NCI-H2029 treated with DMSO at 0.1 percent for 48 hours (cell line): ENCODE data around the gene SHCBP1.
"Not testable (repeated sequence)": the region's sequence is repeated elsewhere in the genome, so short reads cannot be mapped to it uniquely, and the experiment has no call there.

Source experiments
- DNase-seq: peaks from one replicate; lab custom pipeline; 2025; lab: John Stamatoyannopoulos, UW

SHCBP1 gene

DNA sequence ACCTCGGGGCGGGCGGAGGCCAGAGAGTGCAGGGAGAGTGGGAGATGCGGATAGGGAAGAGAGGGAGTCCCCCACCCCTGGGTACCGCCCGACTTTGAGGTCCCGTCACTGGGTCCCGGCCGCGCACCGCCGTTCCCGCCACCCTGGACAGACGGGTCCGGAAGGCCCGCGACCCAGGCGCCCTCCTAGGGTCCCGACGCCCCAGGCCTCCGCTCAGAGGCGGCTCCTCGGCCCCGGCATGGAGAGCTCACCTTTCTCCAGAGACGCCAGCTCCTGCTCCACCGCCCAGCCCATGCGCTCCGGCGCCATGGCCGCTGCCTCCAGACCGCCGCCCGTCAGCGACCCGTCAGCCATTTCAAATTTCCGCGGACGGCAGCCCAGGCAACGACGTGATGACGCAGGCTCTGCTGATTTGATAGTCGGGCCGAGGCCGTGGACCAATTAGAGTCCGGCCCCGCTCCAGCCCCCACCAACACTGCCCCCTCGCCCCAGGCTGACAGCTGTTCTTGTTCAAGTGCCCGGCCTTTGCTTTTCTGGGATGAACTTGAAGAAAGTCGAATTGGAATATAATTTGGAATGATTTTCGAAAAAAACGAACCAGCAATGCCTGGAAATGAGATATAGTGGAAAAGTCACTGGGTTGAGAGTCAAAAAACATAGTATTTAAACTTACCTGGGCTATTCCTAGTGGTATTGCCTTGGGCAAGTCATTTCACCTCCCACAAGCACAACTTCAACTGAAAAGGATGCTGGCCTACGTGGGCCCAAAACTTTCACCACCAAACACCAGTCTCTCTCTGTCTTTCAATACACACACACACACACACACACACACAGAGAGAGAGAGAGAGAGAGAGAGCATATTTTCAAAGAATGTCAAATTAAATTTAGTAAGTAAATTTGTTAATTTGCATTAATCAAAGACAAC is at the start of gene SHCBP1:
Gene SHCBP1, minus strand, starts transcription at position 374 of the 928 bp plus-strand sequence. Its CDS starts 20 bp downstream, at position 354.
- DNase-seq = no peak

- DNase-seq = no peak
Observed at GRCh38 chr16:46662123-46662522, 40.9 kb upstream of the SHCBP1 start.

GRCh38 chr16:46658925-46659324 is 37.7 kb upstream of the SHCBP1 start:
- no peak for DNase-seq

- DNase-seq = no peak
Observed at GRCh38 chr16:46651305-46651704, 30.1 kb upstream of the SHCBP1 start.

DNA sequence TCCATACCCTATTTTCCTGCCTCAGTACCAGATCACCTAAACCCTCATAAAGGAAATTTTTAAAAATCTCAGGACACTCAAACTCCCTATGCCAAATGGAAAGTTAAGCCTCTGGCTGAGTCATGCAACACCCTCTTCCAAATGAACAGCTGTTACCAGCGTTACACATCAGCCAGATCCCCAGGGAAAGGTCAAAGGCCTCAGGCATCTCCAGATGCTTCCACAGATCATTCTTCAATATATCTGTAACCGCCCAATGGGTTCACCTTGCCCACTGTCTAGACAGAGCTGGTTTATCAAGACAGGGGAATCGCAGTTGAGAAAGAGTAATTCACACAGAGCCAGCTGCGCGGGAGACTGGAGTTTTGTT is 29.1 kb upstream of the SHCBP1 start:
- no peak for DNase-seq

- no peak for DNase-seq
Observed at GRCh38 chr16:46649588-46650253, 28.5 kb upstream of the SHCBP1 start.

DNA sequence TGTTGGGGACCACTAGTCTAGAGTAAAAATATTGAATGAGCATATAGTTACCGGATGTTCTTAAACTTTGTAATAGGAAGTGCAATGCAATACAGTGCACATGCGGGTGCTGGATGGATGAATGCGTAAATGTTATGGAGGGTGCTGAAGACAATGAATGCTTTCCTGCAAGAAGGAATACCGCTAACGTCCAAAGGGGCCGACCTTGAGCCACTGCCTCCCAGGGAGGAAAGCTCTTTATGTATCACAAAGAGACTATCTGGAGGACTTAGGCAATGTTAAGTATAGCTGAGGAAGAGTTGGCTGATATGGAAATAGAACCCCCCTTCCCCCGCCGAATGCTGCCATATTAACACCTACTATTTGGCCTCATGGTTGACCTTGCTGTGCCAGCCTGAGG is 27.5 kb upstream of the SHCBP1 start:
- DNase-seq = no peak

DNA sequence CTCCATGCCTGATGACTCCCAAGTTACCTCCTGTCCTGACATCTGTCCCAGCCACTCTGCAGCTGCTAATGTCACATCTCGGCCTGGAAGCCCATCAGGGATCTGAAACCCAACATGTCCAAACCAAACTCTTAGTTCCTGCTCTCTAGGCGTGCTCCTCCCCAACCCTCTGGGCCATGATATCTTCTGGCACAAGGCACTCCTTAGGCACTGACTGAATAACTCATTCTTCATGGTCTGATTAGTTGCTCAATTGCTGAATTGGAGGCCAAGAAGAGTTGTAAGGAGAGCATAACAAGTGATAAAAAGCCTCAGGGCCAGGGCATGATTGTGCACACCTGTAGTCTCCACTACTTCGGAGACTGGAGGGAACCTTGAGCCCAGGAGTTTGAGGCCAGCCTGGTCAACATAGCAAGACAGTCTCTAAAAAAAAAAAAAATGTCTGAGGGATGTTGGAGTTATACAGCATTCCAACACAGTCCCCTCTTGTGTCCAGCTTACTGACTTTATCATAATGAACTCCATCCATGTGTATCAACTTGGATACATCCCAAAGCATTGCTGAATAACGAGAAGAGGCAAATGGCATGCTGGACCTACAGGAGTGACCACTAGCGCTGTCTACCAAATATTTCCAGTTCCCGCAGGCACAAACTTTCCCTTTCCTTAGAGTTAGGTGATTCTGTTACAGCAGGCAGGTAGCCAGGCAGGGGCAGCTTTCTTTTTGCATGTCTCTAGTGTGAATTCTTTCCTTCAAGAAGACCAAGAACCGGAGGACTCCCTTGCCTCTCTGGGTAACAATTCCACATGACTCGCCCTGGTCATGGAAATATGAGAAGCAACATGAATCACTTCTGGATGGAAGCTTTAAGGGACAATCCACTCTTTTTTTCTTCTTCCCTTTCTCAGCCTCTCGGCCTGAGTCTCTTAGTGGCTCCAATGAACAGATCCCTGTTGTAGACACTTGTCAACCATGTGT is 18.1 kb upstream of the SHCBP1 start:
- no peak for DNase-seq

DNA sequence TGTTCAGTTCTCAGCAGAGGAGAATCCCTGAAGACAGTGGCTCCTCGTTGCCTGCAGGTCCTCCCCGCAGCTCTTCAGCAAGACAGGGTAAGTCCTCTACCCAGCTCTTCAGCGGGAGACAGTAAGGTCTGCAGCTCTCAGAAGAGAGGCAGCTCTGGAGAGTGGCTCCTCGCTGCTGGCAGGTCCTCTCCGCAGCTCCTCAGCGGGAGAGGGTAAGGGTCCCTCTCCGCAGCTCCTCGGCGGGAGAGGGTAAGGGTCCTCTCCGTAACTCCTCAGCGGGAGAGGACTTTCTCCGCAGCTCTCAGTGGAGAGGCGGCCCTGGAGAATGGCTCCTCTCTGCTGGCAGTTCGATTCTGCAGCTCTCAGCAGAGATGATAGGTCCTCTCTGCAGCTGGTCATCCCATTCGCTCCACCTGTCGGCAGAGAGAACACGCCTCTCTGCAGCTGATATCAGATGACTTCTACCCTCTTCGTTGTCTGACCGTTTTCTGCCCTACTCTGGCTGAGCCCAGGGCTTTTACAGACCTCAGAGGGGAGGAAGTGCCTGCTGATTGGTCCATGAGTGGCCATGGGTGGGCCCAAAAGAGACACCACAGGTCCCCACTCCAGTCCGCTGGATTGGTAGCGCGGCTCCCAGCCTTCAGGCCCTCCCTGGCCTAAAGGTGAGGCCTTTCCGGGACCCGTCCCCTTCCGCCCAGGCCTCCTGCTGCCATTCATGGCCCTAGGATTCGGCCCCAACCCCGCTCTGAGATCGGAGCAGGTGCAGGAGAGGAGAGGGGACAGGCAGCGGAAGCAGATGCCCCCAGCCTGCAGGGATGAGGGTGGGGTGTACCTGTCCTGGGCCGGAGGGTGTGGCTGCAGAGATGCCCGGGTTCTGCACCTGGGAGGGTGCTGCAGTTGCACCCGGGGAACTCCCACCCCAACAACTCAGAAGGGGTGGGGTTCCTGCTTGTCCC is 11.9 kb upstream of the SHCBP1 start:
- no peak for DNase-seq

DNA sequence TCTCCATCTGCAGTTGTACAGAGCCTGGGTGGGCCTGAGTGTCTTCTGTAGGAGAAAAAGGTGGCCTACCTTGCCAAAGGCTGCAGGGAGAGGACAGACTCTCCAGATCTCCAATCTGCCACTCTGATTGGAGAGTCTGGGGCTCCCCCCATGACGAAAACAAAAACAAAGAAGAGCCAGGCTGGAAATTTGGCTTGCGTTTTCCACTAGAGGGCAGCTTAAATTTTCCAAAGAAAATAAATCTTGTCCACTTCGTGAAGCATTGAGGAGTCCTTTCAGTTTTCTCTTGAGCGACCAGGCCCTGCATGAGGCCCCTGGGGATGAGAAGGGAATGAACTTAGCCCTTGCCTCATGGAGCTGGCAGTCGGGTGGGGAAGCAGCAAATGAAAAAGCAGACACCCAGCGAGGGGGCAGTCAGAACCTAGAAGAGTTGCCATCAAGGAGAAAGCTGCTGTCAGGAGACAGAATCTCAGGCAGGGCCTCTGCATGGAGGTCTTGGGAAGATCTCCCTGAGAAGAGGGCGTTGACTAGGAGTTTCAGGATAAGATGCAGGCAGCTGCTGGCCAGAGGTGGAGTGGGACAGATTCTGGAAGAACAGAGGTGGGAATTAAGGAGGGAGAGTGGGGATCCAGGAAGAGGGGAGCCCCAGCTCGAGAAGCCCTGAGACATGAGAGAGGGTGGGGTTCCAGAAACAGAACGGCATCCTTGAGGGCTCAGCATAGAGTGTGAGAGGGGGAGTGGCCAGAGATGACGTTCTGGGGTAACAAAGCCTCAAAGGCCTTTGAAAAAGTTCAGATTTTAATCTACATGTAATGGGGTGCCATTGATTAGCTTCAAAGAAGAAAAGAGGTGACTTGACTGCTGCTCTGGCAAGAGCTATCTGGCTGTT is 8.4 kb upstream of the SHCBP1 start:
- no peak for DNase-seq

DNA sequence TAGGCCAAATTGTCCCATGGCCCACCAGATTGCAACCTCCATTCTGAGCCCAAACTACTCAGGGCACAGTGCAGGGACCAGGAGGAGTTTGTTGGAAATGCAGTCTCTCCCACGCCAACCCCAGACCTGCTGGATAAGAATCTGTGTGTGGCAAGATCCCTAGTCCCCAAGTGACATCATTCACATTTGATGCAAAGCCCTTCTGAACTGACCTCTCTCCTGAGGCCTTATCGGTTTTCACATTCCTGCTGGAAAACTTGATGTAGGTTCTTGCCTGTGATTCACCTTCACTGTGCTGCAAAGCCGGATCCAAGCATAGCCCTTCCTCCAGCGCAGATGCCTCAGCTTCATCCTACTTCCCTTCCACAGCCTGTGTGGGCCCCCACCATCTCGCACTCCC is 6.6 kb upstream of the SHCBP1 start:
- no peak for DNase-seq

DNA sequence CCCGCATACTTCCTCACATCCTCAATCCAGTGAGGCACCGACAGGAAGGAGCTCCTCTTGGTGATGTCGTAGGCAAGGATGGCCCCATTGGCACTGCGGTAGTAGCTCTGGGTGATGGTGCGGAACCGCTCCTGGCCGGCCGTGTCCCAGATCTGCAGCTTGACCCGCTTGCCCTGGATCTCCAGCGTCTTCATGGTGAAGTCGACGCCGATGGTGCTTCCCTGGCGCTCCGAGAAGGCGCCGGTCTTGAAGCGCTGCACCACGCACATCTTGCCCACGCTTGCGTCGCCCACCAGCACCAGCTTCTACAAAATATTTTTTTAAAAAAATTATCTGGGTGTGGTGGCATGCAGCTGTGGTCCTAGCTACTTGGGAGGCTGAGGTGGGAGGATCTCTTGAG is 5.5 kb upstream of the SHCBP1 start:
- DNase-seq = not testable (repeated sequence)

- not testable (repeated sequence) for DNase-seq
Observed at GRCh38 chr16:46624862-46625261, 3.7 kb upstream of the SHCBP1 start.

DNA sequence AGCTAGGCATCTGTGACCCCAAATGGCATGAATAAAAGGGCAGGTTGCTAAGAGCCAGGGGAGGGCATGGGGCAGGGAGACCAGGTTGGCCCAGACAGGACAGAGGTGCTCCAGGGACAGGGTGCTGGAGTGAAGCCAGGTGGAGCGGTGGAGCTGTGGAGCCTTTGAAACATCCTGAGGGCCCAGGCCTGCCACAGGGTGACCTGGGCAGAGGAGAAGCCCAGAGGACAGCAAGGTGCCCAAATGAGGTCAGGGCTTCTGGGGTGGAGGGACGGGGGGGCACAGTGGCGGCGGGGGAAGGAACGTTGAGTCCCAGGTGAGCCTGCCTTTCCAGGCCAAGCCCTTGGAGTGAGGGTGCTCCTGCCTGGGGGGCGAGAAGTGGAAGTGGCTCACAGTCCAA is 2.5 kb upstream of the SHCBP1 start:
- not testable (repeated sequence) for DNase-seq

DNA sequence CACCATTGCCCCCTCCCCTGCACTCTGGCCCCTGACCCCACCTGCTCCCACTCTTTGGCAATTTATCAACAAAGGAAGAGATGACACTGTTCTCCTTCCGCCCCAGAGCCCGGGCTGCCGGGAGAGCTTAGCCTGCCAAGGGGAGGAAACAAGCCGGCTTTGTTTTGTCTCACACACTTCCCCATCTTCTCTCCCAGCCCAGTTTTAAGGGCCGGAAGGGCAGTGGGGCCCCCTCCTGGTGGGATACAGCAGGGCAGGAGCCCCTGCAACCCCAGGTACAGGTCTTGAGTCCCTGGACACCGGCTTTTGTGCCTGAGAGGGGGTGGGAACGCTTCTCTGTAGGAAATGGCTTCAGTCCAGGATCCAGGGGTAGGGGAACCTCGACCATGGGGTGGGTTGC is 2.1 kb upstream of the SHCBP1 start:
- not testable (repeated sequence) for DNase-seq

GRCh38 chr16:46621934-46622676 is 926 bp upstream of the SHCBP1 start:
- DNase-seq = no peak

- DNase-seq = no peak
Observed at GRCh38 chr16:46620266-46621005, 743 bp downstream of the SHCBP1 start.

DNA sequence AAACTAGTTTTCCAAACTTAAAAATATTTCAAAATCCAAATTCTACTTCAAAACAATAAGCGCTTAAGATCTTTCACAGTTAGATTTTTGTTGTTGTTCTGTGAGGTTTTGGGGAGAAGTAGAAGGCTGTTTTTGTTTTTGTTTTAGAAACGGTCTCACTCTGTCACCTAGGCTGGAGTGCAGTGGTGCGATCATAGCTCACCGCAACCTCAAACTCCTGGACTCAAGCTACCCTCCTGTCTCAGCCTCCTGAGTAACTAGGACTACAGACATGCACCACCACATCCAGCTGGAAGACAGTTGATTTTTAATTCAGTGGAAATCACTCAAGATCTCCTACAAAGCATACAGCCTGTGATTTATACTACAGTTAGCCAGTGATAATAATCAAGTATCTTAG is 2.7 kb downstream of the SHCBP1 start:
- no peak for DNase-seq
